ENCODE results near the gene TMEM260. TPM values are rescaled to one million over a fixed set of nuclear protein-coding genes. Genes with fewer than 3 reads are reported as not detected.
A peak's percentile ranks its signal among the peaks of the same experiment; 100 is the strongest.

Gene TMEM260
- 11.4 TPM for total RNA-seq

DNA sequence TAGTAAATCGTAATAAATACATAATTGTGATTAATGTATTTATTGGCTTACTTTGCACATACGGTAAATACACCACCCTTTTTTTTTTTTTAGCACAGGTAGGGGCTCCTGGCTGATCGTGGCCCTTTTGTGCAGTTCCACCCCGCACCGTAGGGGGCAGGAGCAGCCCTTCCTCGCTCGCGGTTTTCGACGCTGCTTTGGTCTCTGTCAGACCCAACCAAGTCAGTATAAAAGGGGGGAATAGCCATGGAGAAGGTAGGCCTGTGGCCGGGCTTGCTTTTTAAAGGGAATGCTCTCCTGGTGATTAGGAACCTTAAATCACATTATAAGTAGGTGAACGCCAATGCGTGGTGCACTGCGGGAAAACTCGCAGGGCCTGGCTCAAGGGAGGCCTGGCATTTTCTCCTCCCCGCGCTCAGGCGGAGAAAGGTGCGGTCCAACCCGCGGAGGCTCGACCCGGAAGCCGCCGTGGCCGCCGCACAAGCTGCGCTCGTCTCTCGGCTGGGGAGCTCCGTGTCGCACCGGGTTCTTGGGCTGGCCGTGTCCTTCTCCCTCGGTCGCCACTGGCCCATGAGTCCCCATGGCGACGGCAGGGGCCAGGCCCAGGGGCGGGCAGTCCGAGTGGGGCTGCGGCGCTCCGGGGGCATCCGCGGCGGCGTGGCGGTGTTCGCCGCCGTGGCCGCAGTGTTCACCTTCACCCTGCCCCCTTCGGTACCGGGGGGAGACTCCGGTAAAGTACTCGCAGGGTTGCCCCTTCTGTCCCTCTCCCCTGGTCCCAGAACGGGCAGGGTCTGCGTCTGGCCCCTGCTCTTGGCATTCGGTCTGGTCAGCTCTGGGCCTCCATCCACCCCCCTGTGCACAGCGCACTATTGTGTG is at the start of gene TMEM260:
Gene TMEM260, plus strand, starts transcription at position 454 of the 876 bp plus-strand sequence. Its CDS starts 117 bp downstream, at position 571.
- Histone ChIP-seq H3K9me3 (ENCODE audit: low read depth, low read length) (no peaks in the 10 kb centered on the region), H3K4me3 (ENCODE audit: low read length) (peak within 1 kb of the TSS; percentile 94), H3K4me1 (ENCODE audit: insufficient read depth, low read length) (peaks cover 25% of the 10 kb centered on the region), H3K27me3 (ENCODE audit: insufficient read depth, low read length) (peaks cover 5% of the 10 kb centered on the region)

DNA sequence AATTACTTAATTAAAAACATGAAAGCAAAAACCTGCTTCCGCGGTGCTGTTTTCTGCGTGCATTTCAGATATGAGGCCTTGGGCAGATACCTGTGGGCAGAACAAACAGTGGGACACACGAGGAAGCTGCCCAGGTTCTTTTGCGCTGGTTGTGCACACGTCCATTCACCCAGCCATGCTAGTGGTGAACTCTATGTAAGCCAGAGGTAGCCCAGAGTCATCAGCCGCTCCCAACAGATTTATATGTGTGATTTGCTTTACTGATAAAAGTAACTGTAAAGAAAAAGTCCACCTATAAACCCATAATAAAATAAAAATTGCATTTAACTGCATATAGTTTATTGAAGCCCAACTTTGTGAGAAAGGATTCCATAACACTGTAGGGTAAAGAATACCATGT is 47.1 kb upstream of the TMEM260 start:
- no peaks in the 10 kb centered on the region for H3K27me3 ChIP-seq (ENCODE audit: insufficient read depth, low read length)
- H3K9me3 ChIP-seq (ENCODE audit: low read depth, low read length), result no peaks in the 10 kb centered on the region
- H3K4me3 ChIP-seq (ENCODE audit: low read length), result no peak overlapping the region
- no peaks in the 10 kb centered on the region for H3K4me1 ChIP-seq (ENCODE audit: insufficient read depth, low read length)

DNA sequence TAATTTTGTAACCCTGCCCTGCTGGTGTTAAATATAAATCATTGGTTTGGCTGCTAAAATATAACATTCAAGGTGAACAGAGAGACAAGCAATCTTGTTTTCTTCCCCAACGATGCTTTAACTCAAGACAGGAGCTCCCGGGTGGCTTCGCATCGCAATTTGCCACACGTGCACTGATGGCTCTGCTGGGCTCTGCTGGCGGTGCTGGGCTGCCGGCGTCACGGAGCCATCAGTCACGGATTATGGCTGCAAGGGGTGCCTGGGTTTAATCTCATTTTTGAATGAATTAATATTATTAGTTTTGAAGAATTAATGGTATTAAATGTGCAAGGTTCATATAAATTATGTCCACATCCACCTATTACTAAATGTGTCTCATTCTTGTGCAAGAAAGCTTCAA is 44.9 kb upstream of the TMEM260 start:
- no peak overlapping the region for H3K4me3 ChIP-seq (ENCODE audit: low read length)
- H3K4me1 ChIP-seq (ENCODE audit: insufficient read depth, low read length), result no peaks in the 10 kb centered on the region
- H3K27me3 ChIP-seq (ENCODE audit: insufficient read depth, low read length), result no peaks in the 10 kb centered on the region

DNA sequence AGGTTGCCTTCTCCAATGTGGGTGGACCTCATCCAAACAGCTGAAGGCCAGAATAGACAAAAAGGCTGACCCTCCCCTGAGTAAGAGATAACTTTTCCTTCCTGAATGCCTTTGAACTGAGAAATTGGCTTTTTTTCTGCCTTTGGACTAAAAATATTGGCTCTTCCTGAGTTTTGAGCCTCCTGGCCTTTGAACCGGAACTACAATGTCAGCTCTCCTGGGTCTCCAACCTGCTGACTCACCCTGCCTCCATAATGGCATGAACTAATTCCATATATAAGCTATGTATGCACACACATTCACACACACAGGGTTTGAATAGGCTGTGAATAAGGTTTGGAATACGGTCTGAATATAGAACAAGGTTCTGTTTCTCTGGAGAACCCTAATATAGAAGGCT is 39.7 kb upstream of the TMEM260 start:
- H3K4me3 ChIP-seq (ENCODE audit: low read length), result no peak overlapping the region

More for the DNA sequence above, 44.9 kb upstream of the TMEM260 start:
- H3K9me3 ChIP-seq (ENCODE audit: low read depth, low read length), result no peaks in the 10 kb centered on the region

DNA sequence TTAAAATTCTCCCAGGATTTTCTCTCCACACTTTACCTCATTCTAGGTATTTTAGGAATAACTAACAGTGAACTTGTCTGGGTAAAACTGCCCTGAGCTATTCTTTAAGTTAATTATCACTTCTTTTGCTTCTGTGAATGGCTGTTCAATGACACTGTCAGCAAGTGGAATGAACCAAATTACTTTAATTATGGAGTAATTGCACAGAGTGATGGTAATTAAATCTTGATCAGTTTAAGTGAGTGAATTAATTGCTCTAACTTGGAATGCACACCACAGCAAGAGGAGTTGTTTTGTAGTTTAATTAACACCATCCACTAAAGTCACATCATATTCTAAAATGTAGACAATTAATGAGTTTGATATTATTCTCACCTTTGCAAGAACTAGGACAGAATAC is 36.2 kb upstream of the TMEM260 start:
- H3K4me3 ChIP-seq (ENCODE audit: low read length), result no peak overlapping the region
- H3K4me1 ChIP-seq (ENCODE audit: insufficient read depth, low read length), result no peaks in the 10 kb centered on the region
- H3K9me3 ChIP-seq (ENCODE audit: low read depth, low read length), result no peaks in the 10 kb centered on the region
- H3K27me3 ChIP-seq (ENCODE audit: insufficient read depth, low read length), result no peaks in the 10 kb centered on the region

More for the DNA sequence above, 39.7 kb upstream of the TMEM260 start:
- Histone ChIP-seq H3K27me3 (ENCODE audit: insufficient read depth, low read length) (no peaks in the 10 kb centered on the region), H3K4me1 (ENCODE audit: insufficient read depth, low read length) (no peaks in the 10 kb centered on the region), H3K9me3 (ENCODE audit: low read depth, low read length) (no peaks in the 10 kb centered on the region)

DNA sequence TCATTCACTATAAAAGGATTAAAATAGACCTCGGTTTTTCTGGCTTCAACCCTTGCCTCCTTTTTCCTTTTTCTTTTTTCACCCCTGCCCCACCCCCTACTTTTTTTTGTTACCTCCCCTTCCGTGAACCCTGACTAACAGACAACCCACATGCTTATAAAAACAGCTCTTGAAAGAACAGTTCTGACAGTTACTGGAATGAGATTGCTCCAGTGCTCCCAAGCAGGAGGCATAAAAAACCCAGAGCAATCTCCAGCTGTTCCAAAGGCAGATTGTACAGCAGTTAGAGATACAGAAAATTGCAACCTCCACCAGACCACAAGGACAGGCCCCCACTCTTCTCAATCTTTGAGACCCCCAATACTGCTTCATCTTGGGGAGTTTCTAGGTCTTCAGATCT is 29.9 kb upstream of the TMEM260 start:
- H3K27me3 ChIP-seq (ENCODE audit: insufficient read depth, low read length), result no peaks in the 10 kb centered on the region

DNA sequence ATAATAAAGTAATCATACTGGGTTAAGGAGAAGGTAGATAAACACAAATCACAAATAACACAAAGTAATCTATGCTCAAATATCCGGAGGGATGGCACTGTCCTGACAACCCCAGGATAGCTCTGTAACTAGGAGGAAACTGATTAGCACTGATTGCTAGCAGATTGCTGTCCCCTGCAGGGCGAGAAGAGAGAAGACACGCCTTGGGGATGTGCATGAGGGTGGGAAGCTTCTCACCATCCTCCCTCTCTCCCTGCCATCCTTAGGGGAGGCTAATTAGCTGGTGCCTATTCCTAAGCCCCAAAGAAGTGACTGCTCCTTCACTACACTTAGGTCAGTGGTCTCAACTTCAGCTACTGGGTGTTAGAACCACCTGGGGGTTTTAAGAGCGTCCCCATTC is 27.0 kb upstream of the TMEM260 start:
- Histone ChIP-seq H3K4me1 (ENCODE audit: insufficient read depth, low read length) (no peaks in the 10 kb centered on the region), H3K27me3 (ENCODE audit: insufficient read depth, low read length) (no peaks in the 10 kb centered on the region), H3K4me3 (ENCODE audit: low read length) (no peak overlapping the region), H3K9me3 (ENCODE audit: low read depth, low read length) (no peaks in the 10 kb centered on the region)

More for the DNA sequence above, 29.9 kb upstream of the TMEM260 start:
- H3K9me3 ChIP-seq (ENCODE audit: low read depth, low read length), result no peaks in the 10 kb centered on the region
- no peak overlapping the region for H3K4me3 ChIP-seq (ENCODE audit: low read length)
- no peaks in the 10 kb centered on the region for H3K4me1 ChIP-seq (ENCODE audit: insufficient read depth, low read length)

DNA sequence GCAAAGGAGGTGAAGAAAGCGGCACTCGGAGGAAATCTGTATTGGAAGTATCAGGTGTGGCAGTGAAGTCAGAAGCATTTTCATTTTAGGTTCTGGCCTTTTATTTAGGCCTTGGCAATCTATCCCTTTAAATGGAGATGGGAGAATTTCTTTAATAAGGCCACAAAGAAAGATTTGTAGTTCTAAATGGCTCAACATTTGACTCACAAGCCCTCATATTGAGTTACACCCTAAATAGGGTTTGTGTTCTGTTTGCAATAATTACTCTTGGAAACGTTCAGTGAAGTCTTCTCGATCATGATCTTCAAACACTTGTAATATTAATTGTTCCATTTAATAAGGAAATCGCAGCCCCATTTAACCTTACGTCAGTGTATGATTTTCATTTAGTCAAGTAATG is 25.3 kb upstream of the TMEM260 start:
- H3K27me3 ChIP-seq (ENCODE audit: insufficient read depth, low read length), result no peaks in the 10 kb centered on the region
- H3K9me3 ChIP-seq (ENCODE audit: low read depth, low read length), result no peaks in the 10 kb centered on the region
- no peaks in the 10 kb centered on the region for H3K4me1 ChIP-seq (ENCODE audit: insufficient read depth, low read length)
- no peak overlapping the region for H3K4me3 ChIP-seq (ENCODE audit: low read length)

DNA sequence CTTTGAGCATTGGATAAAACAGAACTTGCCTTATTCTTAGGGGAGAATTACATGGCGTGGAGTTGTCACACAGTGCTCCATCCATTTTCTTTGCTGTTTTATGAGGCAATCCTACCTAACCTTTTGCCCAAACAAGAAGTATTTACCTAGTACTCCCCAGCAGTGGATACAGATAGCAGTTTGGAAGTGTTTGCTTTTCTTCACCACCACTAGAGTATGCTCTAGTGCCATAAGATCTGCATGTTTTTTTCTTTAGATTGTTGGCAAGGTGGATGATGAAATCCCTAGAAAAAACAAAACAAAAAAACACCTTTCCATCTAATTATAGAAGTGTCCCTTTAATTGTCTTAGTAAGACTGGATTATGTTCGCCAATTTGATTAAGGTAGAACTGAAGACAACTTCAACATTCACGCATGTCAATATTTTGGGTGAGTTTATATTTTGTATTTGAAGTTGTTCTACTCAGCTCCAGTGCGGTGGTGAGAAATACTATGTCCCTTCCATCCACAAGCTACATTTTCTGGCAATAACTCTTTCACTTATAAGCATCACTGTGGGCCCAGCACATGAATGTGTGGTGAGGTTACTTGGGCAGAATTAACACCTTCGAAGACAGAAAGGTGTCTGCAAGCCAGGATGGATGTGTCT is 23.6 kb upstream of the TMEM260 start:
- no peaks in the 10 kb centered on the region for H3K27me3 ChIP-seq (ENCODE audit: insufficient read depth, low read length)

DNA sequence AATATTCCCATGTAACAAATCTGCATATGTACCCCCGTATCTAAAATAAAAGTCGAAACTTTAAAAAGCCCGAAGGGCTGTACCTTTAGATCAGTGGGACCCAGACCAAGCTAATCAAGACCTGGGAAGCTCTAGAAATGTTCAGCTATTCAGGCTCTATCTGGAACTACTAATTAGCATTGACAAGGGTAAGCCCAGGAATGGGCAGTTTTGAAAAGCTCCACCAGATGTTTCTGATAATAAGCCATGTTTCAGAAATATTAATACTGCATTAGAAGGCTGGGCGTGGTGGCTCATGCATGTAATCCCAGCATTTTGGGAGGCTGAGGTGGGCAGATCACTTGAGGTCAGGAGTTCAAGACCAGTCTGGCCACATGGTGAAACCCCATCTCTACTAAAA is 20.4 kb upstream of the TMEM260 start:
- Histone ChIP-seq H3K27me3 (ENCODE audit: insufficient read depth, low read length) (no peaks in the 10 kb centered on the region), H3K4me1 (ENCODE audit: insufficient read depth, low read length) (no peaks in the 10 kb centered on the region), H3K9me3 (ENCODE audit: low read depth, low read length) (no peaks in the 10 kb centered on the region), H3K4me3 (ENCODE audit: low read length) (no peak overlapping the region)

More for the DNA sequence above, 23.6 kb upstream of the TMEM260 start:
- Histone ChIP-seq H3K4me3 (ENCODE audit: low read length) (no peak overlapping the region), H3K4me1 (ENCODE audit: insufficient read depth, low read length) (no peaks in the 10 kb centered on the region), H3K9me3 (ENCODE audit: low read depth, low read length) (no peaks in the 10 kb centered on the region)

DNA sequence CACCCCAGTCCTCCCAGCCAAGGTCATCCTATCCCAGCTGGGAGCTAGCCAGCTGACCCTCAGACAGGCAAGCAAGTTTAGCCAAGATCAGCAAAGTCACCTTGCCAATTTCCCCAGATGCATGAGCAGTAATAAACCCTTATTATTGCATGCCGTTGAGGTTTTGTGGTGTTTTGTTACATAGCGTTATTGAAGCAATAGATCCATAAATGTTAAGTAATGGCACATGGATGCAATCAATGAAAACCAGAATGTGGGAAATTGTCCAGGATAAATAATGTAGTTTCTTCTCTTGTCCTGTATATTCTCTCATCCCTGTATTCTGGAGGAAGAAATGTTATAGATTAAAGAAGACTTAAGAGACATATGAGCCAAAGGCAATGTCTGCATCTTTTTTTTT is 18.0 kb upstream of the TMEM260 start:
- no peaks in the 10 kb centered on the region for H3K4me1 ChIP-seq (ENCODE audit: insufficient read depth, low read length)
- no peaks in the 10 kb centered on the region for H3K27me3 ChIP-seq (ENCODE audit: insufficient read depth, low read length)
- H3K4me3 ChIP-seq (ENCODE audit: low read length), result no peak overlapping the region
- no peaks in the 10 kb centered on the region for H3K9me3 ChIP-seq (ENCODE audit: low read depth, low read length)

DNA sequence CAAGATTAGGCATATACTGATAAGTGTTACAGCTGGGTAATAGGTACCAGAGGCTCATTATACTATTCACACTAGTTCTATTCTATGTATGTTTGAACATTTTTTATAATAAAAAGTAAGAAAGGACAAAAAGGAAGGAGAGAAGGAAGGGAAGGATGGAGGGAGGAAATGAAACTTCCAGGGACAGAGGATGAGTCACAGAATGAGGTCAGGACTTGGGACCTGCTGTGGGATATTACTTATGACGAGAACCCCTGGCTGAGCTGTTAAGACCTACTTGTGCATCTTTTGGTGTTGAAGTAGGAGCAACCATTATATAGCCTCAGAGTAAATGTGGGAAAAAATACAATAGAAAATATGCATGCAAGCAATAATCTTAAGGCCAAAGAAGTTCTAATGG is 16.7 kb upstream of the TMEM260 start:
- H3K4me1 ChIP-seq (ENCODE audit: insufficient read depth, low read length), result no peaks in the 10 kb centered on the region
- no peaks in the 10 kb centered on the region for H3K9me3 ChIP-seq (ENCODE audit: low read depth, low read length)
- H3K4me3 ChIP-seq (ENCODE audit: low read length), result no peak overlapping the region
- no peaks in the 10 kb centered on the region for H3K27me3 ChIP-seq (ENCODE audit: insufficient read depth, low read length)

DNA sequence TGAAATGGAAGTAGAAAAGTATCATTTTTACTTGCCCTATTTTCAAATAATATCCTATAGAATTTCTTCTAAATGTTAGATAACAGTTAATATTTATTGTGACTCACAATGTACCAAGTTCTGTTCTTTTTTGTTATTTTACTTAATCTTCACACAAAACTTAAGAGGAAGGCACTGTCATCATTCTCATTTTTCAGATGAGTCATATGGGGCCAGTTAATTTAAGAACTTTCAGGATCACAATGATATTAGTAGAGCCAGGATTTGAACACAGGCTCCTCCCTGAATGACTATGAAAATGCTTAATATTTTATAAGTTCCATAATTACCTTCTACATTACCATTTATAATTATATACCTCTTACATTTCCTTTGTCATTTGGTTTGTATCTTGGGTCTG is 10.4 kb upstream of the TMEM260 start:
- Histone ChIP-seq H3K9me3 (ENCODE audit: low read depth, low read length) (no peaks in the 10 kb centered on the region), H3K27me3 (ENCODE audit: insufficient read depth, low read length) (peaks cover 10% of the 10 kb centered on the region), H3K4me1 (ENCODE audit: insufficient read depth, low read length) (no peaks in the 10 kb centered on the region), H3K4me3 (ENCODE audit: low read length) (no peak overlapping the region)

DNA sequence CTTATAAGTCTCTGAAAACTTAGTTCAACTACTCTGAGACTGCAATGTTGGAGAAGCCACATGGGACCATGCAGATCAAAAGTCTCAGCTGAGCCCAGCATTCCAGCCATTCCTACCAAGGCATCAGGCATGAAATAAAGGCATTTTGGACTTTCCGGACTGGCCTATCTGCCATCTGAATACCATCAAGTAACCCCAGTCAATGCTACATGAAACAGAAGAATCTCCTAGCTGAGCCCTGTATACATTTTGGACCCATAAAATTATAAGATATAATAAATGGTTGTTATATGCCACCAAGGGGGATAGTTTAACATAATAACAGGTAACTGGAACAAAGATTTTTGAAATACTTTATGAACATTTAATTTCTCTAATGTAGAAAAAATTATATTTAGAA is 9.3 kb upstream of the TMEM260 start:
- H3K9me3 ChIP-seq (ENCODE audit: low read depth, low read length), result no peaks in the 10 kb centered on the region
- H3K4me3 ChIP-seq (ENCODE audit: low read length), result no peak overlapping the region
- peaks cover 15% of the 10 kb centered on the region for H3K27me3 ChIP-seq (ENCODE audit: insufficient read depth, low read length)
- no peaks in the 10 kb centered on the region for H3K4me1 ChIP-seq (ENCODE audit: insufficient read depth, low read length)

DNA sequence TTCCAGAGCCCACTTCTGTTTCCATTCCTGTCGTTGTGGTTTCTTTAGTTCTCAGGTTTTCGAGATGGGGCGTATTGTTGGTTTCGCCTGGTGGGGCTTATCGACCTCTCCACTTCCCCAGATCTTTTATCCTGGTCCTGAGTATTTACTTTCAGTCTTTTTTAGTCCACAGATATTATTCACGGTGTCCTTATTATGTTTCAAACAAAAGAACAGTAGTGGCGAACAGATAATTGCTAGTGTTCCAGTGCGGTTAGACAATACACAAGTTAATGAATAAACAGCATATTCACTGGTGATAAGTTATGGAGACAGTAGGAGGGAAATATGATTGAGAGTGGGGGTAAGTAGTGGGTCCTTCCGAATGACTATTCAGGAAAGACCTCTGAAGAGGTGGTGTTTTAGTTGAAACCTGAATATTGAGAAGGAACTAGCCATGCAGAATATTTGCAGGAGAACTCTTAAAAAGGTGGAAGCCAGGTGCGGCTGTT is 668 bp downstream of the TMEM260 start:
- Histone ChIP-seq H3K4me1 (ENCODE audit: insufficient read depth, low read length) (peaks cover 25% of the 10 kb centered on the region), H3K4me3 (ENCODE audit: low read length) (peak overlapping the region; percentile 94), H3K9me3 (ENCODE audit: low read depth, low read length) (no peaks in the 10 kb centered on the region), H3K27me3 (ENCODE audit: insufficient read depth, low read length) (no peaks in the 10 kb centered on the region)

Data from mononuclear cell (primary cell).